ENCODE results near the gene TRAK2.

DNA sequence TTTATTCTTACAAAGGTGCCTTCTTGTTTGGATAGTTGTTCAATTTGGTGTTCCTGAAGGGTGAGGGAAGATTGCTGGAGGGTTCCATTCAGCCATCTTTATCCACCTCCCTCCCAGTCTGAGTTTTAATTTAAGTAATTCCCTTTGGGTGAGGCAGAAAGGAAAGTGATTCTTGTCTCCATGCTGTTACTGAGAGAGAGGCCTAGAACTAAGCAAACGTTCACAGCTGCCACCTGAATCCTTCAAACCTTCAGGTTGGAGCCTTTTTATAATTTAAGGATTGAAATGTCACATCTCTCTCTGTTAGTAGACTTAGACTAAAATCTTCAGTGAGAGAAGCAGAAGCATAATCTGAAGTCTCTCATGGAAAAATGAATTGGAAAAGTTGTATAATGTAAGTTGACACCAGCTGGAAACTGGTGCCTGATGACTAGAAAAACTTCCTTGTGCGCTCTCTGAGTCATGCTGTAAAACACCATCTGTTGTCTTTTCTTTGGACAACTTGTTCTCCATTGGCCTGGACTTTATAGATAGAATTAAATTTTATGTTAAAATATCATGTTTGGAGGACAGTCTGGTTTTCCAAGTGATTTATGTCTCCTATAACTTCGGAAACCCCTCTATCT lies 14.9 kb upstream of the TRAK2 start:
- TF ChIP-seq, protein P1, sequence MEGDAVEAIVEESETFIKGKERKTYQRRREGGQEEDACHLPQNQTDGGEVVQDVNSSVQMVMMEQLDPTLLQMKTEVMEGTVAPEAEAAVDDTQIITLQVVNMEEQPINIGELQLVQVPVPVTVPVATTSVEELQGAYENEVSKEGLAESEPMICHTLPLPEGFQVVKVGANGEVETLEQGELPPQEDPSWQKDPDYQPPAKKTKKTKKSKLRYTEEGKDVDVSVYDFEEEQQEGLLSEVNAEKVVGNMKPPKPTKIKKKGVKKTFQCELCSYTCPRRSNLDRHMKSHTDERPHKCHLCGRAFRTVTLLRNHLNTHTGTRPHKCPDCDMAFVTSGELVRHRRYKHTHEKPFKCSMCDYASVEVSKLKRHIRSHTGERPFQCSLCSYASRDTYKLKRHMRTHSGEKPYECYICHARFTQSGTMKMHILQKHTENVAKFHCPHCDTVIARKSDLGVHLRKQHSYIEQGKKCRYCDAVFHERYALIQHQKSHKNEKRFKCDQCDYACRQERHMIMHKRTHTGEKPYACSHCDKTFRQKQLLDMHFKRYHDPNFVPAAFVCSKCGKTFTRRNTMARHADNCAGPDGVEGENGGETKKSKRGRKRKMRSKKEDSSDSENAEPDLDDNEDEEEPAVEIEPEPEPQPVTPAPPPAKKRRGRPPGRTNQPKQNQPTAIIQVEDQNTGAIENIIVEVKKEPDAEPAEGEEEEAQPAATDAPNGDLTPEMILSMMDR (conservative IDR thresholded peaks at IDR 0.05; ENCODE audit: low read depth, low read length), result no peak
- no peak for TF ChIP-seq EZH2 (IDR thresholded peaks at IDR 0.05; ENCODE audit: borderline replicate concordance, low read depth, low read length, poor library complexity, severe bottlenecking)
